Measurements from ENCODE around the gene AQP5. TPM values are rescaled to one million over a fixed set of nuclear protein-coding genes. Genes with fewer than 3 reads are reported as not detected.

Gene AQP5
- total and polyA plus RNA-seq, 5 donors from 2014 or later: not detected

GRCh38 chr12:49934505-49934904 is 27.2 kb upstream of the AQP5 start:
- Mint-ChIP-seq H3K27ac (no peak overlapping the region), H3K4me3 (no peak overlapping the region), H3K9me3 (peaks cover 0 to 2% (median 0%) of the 10 kb centered on the region in 7 donors), H3K36me3 (no peaks in the 10 kb centered on the region), H3K27me3 (peaks cover 16% of the 10 kb centered on the region), H3K4me1 (peaks cover 0 to 7% (median 2%) of the 10 kb centered on the region in 4 donors)
- no peak for DNase-seq
- Histone ChIP-seq H3K36me3 (ENCODE audit: control insufficient read depth, insufficient read depth, low read length) (no peaks in the 10 kb centered on the region), H3K9me3 (ENCODE audit: control insufficient read depth in 2 of 2, low read length in 2 of 2) (no peaks in the 10 kb centered on the region), H3K27me3 (ENCODE audit: control insufficient read depth, insufficient read depth, low read length) (no peaks in the 10 kb centered on the region), H3K27ac (ENCODE audit: insufficient read depth, low read length, poor library complexity, severe bottlenecking) (no peak overlapping the region), H3K4me3 (ENCODE audit: low read depth, low read length) (no peak overlapping the region), H3K4me1 (ENCODE audit: control insufficient read depth, insufficient read depth, low read length, poor library complexity, severe bottlenecking) (no peaks in the 10 kb centered on the region)
- ATAC-seq (ENCODE audit: low read depth in 2 of 2): no peak

DNA sequence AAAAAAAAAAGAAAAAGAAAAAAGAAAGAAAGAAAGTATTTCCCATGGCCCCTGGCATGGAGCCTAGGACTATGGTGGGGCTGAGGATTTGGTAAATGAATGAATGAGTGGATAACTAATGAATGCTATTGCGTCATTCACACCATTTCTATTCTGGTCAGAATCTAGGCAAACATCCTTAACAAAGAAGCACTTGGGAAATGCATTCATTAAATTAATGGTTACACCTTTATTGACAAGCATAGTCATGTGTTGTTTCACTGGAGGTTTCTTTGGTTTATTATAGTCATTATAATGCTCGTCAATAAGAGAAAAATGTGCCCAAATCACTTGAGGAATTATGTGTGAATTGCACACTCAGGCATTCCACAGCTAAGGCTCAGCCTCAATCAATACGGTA is 24.7 kb upstream of the AQP5 start:
- Histone ChIP-seq H3K36me3 (ENCODE audit: control insufficient read depth, insufficient read depth, low read length) (no peaks in the 10 kb centered on the region), H3K27me3 (ENCODE audit: control insufficient read depth, insufficient read depth, low read length) (no peaks in the 10 kb centered on the region), H3K9me3 (ENCODE audit: control insufficient read depth in 2 of 2, low read length in 2 of 2) (no peaks in the 10 kb centered on the region), H3K4me1 (ENCODE audit: control insufficient read depth, insufficient read depth, low read length, poor library complexity, severe bottlenecking) (peaks cover 5% of the 10 kb centered on the region), H3K27ac (ENCODE audit: insufficient read depth, low read length, poor library complexity, severe bottlenecking) (no peak overlapping the region), H3K4me3 (ENCODE audit: low read depth, low read length) (no peak overlapping the region)
- Mint-ChIP-seq H3K9me3 (peaks cover 0 to 2% (median 0%) of the 10 kb centered on the region in 7 donors), H3K27me3 (peaks cover 11% of the 10 kb centered on the region), H3K4me3 (no peak overlapping the region), H3K36me3 (peaks cover 4% of the 10 kb centered on the region), H3K4me1 (peaks cover 0 to 12% (median 8%) of the 10 kb centered on the region in 4 donors), H3K27ac (peak overlapping the region in 1 of 3 donors; percentile 43)
- ATAC-seq (ENCODE audit: low read depth in 2 of 2) (no peak), DNase-seq (no peak)

DNA sequence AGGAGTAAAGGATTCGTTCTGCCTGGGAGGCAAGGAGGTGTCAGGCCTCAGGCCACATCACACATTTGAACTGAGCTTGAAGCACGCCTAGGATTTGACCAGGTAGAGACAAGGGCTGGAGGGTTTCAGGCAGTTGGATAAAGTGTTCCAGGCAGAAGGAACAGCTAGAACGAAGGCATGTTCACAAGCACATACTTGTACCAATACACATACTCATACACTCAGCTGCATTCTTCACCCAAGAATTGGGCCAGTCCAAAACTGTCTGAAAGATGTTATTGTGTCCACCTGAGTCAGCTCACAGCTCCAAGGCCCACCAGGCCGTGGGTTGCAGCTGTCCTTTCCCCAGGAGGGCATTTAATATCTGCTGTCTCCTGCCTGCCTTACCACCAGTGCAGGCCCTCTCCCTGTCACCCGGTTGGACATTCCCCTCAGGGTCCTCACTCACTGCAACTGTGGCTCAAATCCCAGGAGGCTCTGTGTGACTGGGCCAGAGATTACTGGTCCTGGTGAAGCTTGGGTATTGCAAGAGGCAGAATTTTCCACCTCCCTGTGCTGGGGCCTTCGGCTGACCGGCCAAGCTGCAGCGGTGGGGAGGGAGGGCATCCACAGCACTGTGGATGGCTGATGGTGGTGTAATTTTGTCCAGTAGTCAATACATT is 23.9 kb upstream of the AQP5 start:
- peaks cover 0 to 2% (median 0%) of the 10 kb centered on the region in 7 donors for H3K9me3 Mint-ChIP-seq
- H3K27me3 Mint-ChIP-seq: peaks cover 11% of the 10 kb centered on the region
- no peak overlapping the region for H3K4me3 Mint-ChIP-seq
- H3K27ac Mint-ChIP-seq: peak overlapping the region in 2 of 3 donors; percentile 39 to 43
- Histone ChIP-seq H3K4me1 (ENCODE audit: control insufficient read depth, insufficient read depth, low read length, poor library complexity, severe bottlenecking) (peaks cover 13% of the 10 kb centered on the region), H3K36me3 (ENCODE audit: control insufficient read depth, insufficient read depth, low read length) (no peaks in the 10 kb centered on the region), H3K4me3 (ENCODE audit: low read depth, low read length) (no peak overlapping the region), H3K27ac (ENCODE audit: insufficient read depth, low read length, poor library complexity, severe bottlenecking) (no peak overlapping the region), H3K27me3 (ENCODE audit: control insufficient read depth, insufficient read depth, low read length) (no peaks in the 10 kb centered on the region), H3K9me3 (ENCODE audit: control insufficient read depth in 2 of 2, low read length in 2 of 2) (no peaks in the 10 kb centered on the region)
- peaks cover 4% of the 10 kb centered on the region for H3K36me3 Mint-ChIP-seq
- H3K4me1 Mint-ChIP-seq: peaks cover 0 to 18% (median 12%) of the 10 kb centered on the region in 4 donors
- DNase-seq (no peak), ATAC-seq (ENCODE audit: low read depth in 2 of 2) (no peak)

DNA sequence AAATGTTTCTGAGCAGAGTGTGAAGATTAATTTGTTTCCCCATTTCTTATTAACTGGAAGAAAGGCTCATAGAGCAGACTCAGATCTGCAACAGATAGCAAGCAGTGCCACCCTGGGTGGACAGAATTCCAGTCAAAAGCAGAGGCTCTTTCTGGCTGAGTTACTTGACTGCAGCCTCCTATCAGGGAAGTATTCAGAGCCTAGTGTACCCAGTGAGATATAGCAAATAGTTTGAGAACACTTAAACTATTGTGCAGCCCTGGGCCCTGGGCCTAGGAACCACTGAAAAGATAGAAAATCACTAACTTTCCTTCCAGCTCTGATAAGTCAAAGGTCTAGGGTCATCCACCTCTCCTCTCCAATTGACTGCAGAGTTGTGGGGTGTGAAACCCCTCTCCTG is 22.4 kb upstream of the AQP5 start:
- peak overlapping the region in 1 of 3 donors; percentile 33 for H3K27ac Mint-ChIP-seq
- peaks cover 28% of the 10 kb centered on the region for H3K4me1 ChIP-seq (ENCODE audit: control insufficient read depth, insufficient read depth, low read length, poor library complexity, severe bottlenecking)
- H3K27me3 Mint-ChIP-seq: peaks cover 8% of the 10 kb centered on the region
- peaks cover 0 to 2% (median 0%) of the 10 kb centered on the region in 7 donors for H3K9me3 Mint-ChIP-seq
- no peak overlapping the region for H3K4me3 Mint-ChIP-seq
- H3K4me3 ChIP-seq (ENCODE audit: low read depth, low read length): no peak overlapping the region
- H3K4me1 Mint-ChIP-seq: peaks cover 2 to 33% (median 18%) of the 10 kb centered on the region in 4 donors
- H3K9me3 ChIP-seq (ENCODE audit: control insufficient read depth in 2 of 2, low read length in 2 of 2): no peaks in the 10 kb centered on the region
- no peak for ATAC-seq (ENCODE audit: low read depth in 2 of 2)
- H3K27me3 ChIP-seq (ENCODE audit: control insufficient read depth, insufficient read depth, low read length): no peaks in the 10 kb centered on the region
- DNase-seq: no peak
- peaks cover 4% of the 10 kb centered on the region for H3K36me3 Mint-ChIP-seq
- no peak overlapping the region for H3K27ac ChIP-seq (ENCODE audit: insufficient read depth, low read length, poor library complexity, severe bottlenecking)
- H3K36me3 ChIP-seq (ENCODE audit: control insufficient read depth, insufficient read depth, low read length): no peaks in the 10 kb centered on the region

DNA sequence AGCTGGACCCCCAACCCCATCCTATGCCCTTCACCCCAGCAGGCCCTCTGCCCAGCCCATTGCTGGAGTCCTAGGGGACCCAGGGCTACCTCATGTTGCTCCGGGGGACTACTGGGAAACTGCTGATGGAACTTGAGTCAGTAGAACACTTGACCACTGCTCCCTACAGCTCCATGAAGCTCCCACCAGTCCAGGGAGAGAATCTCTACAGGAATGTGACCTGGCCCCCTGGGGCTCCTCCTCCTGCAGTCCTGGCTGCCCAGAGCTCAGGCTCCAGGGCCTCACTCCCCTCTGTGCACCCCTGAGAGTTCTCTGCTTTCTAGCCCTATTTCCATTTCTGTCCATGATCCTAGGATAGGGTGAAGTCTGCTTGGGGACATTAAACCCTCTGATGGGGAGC is 22.0 kb upstream of the AQP5 start:
- peaks cover 4% of the 10 kb centered on the region for H3K27me3 Mint-ChIP-seq
- H3K36me3 ChIP-seq (ENCODE audit: control insufficient read depth, insufficient read depth, low read length): no peaks in the 10 kb centered on the region
- H3K27me3 ChIP-seq (ENCODE audit: control insufficient read depth, insufficient read depth, low read length): no peaks in the 10 kb centered on the region
- H3K36me3 Mint-ChIP-seq: peaks cover 4% of the 10 kb centered on the region
- H3K9me3 ChIP-seq (ENCODE audit: control insufficient read depth in 2 of 2, low read length in 2 of 2): no peaks in the 10 kb centered on the region
- peaks cover 31% of the 10 kb centered on the region for H3K4me1 ChIP-seq (ENCODE audit: control insufficient read depth, insufficient read depth, low read length, poor library complexity, severe bottlenecking)
- no peaks in the 10 kb centered on the region for H3K9me3 Mint-ChIP-seq
- H3K4me1 Mint-ChIP-seq: peaks cover 6 to 37% (median 21%) of the 10 kb centered on the region in 4 donors
- ATAC-seq (ENCODE audit: low read depth in 2 of 2): no peak
- no peak overlapping the region for H3K4me3 Mint-ChIP-seq
- H3K27ac ChIP-seq (ENCODE audit: insufficient read depth, low read length, poor library complexity, severe bottlenecking): no peak overlapping the region
- H3K4me3 ChIP-seq (ENCODE audit: low read depth, low read length): no peak overlapping the region
- DNase-seq: no peak
- H3K27ac Mint-ChIP-seq: peak overlapping the region in 1 of 3 donors; percentile 33

DNA sequence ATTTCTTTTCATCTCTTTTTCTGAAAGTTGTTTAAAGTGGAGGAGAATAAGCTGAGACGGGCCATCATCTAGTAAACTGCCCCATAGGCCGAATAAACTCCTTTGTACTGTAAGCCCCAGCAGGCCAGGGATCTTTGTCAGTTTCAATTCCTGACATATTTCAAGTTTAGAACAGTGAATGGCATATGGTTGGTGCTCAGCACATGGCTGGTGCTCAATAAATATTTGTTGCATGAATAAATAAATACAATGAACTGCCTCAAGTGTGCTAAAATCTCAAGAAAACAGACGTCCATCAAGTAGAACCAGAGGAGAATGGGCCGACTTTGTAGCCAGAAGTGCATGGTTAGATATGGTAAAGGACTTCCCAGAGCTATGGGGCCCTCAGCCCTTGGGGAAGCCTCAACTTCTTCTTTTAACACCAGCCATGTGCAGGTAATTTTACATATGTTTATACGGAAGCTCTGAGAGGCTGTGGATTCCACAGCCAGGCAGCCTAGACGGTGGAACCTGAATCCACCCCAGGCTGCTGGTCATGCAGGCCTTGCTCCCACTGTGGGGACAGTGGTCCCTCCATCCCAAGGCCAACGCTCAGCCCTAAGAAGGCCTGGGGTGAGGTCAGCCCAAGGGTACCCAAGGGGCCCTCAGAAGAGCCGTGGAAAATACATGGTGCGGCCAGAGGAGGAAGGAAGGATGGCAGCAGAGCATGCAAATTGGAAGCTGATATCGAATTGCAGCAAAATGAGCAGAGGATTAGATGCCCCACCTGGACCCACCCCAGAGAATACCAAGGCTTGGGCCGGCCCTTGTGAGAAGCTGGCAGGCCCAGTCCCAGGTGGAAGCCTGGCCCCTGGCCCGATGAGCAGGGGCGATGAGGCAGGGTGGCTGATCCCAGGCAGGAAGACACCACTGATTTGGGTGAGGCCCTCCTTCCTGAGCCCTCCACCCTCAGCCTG is 19.8 kb upstream of the AQP5 start:
- H3K27ac Mint-ChIP-seq: peak overlapping the region in 2 of 3 donors; percentile 90 to 100
- H3K36me3 Mint-ChIP-seq: peaks cover 4% of the 10 kb centered on the region
- H3K27me3 ChIP-seq (ENCODE audit: control insufficient read depth, insufficient read depth, low read length): no peaks in the 10 kb centered on the region
- peaks cover 12 to 59% (median 37%) of the 10 kb centered on the region in 4 donors for H3K4me1 Mint-ChIP-seq
- DNase-seq (no peak), ATAC-seq (ENCODE audit: low read depth in 2 of 2) (no peak)
- H3K9me3 Mint-ChIP-seq: no peaks in the 10 kb centered on the region
- H3K36me3 ChIP-seq (ENCODE audit: control insufficient read depth, insufficient read depth, low read length): no peaks in the 10 kb centered on the region
- peak overlapping the region in 3 of 4 donors; percentile 12 to 31 (median 15) for H3K4me3 Mint-ChIP-seq
- H3K4me3 ChIP-seq (ENCODE audit: low read depth, low read length): no peak overlapping the region
- H3K4me1 ChIP-seq (ENCODE audit: control insufficient read depth, insufficient read depth, low read length, poor library complexity, severe bottlenecking): peaks cover 52% of the 10 kb centered on the region
- H3K27ac ChIP-seq (ENCODE audit: insufficient read depth, low read length, poor library complexity, severe bottlenecking): peak overlapping the region; percentile 92
- H3K9me3 ChIP-seq (ENCODE audit: control insufficient read depth in 2 of 2, low read length in 2 of 2): no peaks in the 10 kb centered on the region
- H3K27me3 Mint-ChIP-seq: no peaks in the 10 kb centered on the region

DNA sequence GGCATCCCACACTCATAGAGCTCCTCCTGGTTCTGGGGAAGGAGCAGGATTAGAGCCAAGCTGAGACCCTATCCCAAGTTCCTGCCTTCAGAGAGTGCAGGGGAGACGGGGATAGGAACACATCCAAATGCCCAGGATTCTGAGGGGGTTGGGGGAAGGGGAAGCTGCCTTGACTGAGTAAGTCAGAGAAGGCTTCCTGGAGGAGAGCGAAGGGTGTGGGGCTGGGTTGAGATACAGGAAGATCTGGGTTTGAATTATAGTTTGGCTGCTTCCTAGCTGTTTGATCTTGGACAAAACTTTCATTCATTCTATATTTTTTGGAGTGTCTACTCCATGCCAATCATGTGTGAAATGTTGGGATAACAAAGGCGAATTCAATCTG is 19.2 kb upstream of the AQP5 start:
- no peaks in the 10 kb centered on the region for H3K9me3 Mint-ChIP-seq
- ATAC-seq (ENCODE audit: low read depth in 2 of 2): no peak

More for the DNA sequence above, 19.2 kb upstream of the AQP5 start:
- peak overlapping the region; percentile 91 to 100 (median 97) for H3K27ac Mint-ChIP-seq
- H3K36me3 Mint-ChIP-seq: peaks cover 4% of the 10 kb centered on the region
- peaks cover 12 to 62% (median 37%) of the 10 kb centered on the region in 4 donors for H3K4me1 Mint-ChIP-seq
- Histone ChIP-seq H3K27me3 (ENCODE audit: control insufficient read depth, insufficient read depth, low read length) (no peaks in the 10 kb centered on the region), H3K4me3 (ENCODE audit: low read depth, low read length) (peak overlapping the region; percentile 37), H3K36me3 (ENCODE audit: control insufficient read depth, insufficient read depth, low read length) (no peaks in the 10 kb centered on the region), H3K9me3 (ENCODE audit: control insufficient read depth in 2 of 2, low read length in 2 of 2) (no peaks in the 10 kb centered on the region), H3K27ac (ENCODE audit: insufficient read depth, low read length, poor library complexity, severe bottlenecking) (peak overlapping the region; percentile 92), H3K4me1 (ENCODE audit: control insufficient read depth, insufficient read depth, low read length, poor library complexity, severe bottlenecking) (peaks cover 53% of the 10 kb centered on the region)
- peak overlapping the region in 3 of 4 donors; percentile 24 to 96 (median 80) for H3K4me3 Mint-ChIP-seq
- no peaks in the 10 kb centered on the region for H3K27me3 Mint-ChIP-seq
- peak in 1 of 3 donors; percentile 35 for DNase-seq

All from CD4-positive, CD25-positive, alpha-beta regulatory T cell (primary cell).